ENCODE data around the gene OR4K14.

DNA sequence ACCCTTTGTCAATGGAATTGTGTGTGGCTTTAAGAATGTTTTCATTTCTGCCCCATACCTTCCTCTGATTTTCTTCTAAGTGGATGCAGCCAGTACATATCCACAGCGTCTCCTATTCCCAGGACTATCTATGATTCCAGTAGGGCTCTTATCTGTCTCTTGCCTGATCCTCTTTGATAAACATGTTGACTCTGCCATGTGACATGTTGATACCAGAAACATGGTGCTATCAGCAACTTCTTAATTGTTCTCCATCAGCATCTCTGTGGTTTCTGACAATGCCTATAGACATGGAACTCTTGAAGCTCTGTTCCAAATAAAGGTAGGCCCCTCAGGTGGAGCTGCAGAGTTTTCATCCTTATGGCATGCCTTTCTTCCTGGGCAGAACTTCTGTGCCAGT, 29.1 kb upstream of the OR4K14 start:
- TF ChIP-seq YY1 (IDR thresholded peaks at IDR 0.05; ENCODE audit: insufficient read depth, insufficient read length) (no peak), ZNF274 (IDR thresholded peaks at IDR 0.05; ENCODE audit: low read depth, low read length) (no peak), SUZ12 (IDR thresholded peaks at IDR 0.05; ENCODE audit: extremely low read depth, insufficient read depth, insufficient read length) (no peak)

Measured in NT2/D1 (cell line).